Measurements from ENCODE around the gene ELN.

The ELN gene

DNA sequence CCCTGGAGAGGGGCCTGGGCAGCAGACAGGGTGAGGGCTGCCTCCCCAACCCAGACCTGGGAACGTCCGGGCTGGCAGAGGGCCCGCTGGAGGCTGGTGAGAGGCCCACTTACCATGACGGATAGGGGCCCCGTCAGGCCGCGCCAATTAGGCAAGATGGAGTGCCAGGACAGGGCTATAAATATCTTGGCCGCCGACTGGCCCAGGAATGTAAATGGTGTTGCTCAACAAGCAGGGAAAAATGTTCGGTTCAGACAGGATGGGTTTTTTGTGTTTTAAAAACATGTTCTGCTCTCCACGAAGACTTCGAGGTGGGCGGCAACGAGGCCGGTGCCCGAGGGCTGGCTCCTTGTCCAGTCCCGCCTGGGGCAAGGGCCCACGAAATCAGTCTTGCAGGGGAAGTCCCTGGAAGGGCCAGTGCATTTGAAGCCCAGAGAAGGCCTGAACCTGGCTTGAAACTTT is 35.8 kb upstream of the ELN start:
- no peak overlapping the region for H3K4me3 ChIP-seq (ENCODE audit: low read depth, low read length)
- peak; percentile 65 for DNase-seq (ENCODE audit: low read depth, low spot score)
- TF ChIP-seq, protein P1, sequence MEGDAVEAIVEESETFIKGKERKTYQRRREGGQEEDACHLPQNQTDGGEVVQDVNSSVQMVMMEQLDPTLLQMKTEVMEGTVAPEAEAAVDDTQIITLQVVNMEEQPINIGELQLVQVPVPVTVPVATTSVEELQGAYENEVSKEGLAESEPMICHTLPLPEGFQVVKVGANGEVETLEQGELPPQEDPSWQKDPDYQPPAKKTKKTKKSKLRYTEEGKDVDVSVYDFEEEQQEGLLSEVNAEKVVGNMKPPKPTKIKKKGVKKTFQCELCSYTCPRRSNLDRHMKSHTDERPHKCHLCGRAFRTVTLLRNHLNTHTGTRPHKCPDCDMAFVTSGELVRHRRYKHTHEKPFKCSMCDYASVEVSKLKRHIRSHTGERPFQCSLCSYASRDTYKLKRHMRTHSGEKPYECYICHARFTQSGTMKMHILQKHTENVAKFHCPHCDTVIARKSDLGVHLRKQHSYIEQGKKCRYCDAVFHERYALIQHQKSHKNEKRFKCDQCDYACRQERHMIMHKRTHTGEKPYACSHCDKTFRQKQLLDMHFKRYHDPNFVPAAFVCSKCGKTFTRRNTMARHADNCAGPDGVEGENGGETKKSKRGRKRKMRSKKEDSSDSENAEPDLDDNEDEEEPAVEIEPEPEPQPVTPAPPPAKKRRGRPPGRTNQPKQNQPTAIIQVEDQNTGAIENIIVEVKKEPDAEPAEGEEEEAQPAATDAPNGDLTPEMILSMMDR (IDR thresholded peaks at IDR 0.05; ENCODE audit: low read depth, low read length): no peak
- in situ Hi-C loops (cut with HindIII; ENCODE audit: low sequenced_read_pairs): no loop called here

DNA sequence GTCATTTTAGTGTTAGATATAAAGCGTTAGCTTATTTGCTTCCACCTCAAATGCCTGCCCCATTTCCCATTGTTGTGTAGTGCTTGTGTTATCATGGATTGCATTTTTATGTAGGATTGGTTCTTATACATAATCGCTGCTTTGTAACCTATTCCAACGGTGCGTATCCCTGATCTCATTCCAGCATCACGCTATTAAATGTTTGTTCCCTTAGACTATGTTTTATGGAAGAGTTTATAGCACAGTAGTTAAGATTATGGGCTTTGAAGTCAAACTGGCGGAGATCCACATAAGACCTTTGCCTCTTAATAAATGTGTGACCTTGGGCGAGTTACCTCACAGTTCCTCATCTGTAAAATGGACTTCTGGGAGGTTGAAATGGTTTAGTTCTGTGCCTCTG is 34.0 kb upstream of the ELN start:
- TF ChIP-seq, protein P1 (IDR thresholded peaks at IDR 0.05; ENCODE audit: low read depth, low read length): no peak
- no peak overlapping the region for H3K4me3 ChIP-seq (ENCODE audit: low read depth, low read length)
- no peak for DNase-seq (ENCODE audit: low read depth, low spot score)
- in situ Hi-C loops (cut with HindIII; ENCODE audit: low sequenced_read_pairs): no loop called here

DNA sequence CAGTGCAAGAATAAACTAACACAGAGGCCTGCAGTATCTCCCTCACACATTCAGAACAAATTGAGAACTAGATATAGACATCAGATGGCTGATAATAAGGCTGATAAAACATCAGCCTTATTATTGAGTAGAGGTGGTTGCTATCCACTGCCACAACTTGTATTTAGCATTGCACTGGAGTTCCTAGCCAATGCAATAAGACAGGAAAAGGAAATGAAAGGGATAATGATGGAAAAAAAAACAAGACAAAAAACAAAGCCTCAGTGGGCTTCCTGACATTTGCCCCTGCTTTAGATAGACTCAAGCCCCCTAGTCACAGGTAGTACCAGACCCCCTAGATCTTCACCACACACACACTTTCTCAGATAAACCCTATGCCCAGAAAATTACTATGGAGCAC is 33.2 kb upstream of the ELN start:
- TF ChIP-seq, protein P1 (IDR thresholded peaks at IDR 0.05; ENCODE audit: low read depth, low read length): no peak
- in situ Hi-C loops (cut with HindIII; ENCODE audit: low sequenced_read_pairs): no loop called here
- DNase-seq (ENCODE audit: low read depth, low spot score): no peak
- H3K4me3 ChIP-seq (ENCODE audit: low read depth, low read length): no peak overlapping the region

DNA sequence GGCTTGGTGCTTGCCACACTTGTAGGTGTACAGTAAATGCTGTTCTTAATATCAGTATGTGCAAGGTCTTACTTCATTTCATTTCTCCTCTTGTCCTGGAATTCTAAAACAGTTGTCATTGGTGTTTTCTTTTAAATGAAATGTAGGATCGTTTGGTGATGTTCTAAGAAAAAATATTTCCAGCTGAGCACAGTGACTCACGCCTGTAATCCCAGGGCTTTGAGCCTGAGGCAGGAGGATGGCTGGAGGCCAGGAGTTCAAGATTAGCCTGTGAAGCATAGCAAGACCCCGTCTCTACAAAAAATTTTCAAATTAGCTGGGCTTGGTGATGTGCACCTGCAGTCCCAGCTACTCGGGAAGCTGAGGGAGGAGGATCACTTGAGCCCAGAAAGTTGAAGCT is 32.6 kb upstream of the ELN start:
- in situ Hi-C loops (cut with HindIII; ENCODE audit: low sequenced_read_pairs): no loop called here
- H3K4me3 ChIP-seq (ENCODE audit: low read depth, low read length): no peak overlapping the region
- TF ChIP-seq, protein P1 (IDR thresholded peaks at IDR 0.05; ENCODE audit: low read depth, low read length): no peak
- DNase-seq (ENCODE audit: low read depth, low spot score): peak; percentile 83

DNA sequence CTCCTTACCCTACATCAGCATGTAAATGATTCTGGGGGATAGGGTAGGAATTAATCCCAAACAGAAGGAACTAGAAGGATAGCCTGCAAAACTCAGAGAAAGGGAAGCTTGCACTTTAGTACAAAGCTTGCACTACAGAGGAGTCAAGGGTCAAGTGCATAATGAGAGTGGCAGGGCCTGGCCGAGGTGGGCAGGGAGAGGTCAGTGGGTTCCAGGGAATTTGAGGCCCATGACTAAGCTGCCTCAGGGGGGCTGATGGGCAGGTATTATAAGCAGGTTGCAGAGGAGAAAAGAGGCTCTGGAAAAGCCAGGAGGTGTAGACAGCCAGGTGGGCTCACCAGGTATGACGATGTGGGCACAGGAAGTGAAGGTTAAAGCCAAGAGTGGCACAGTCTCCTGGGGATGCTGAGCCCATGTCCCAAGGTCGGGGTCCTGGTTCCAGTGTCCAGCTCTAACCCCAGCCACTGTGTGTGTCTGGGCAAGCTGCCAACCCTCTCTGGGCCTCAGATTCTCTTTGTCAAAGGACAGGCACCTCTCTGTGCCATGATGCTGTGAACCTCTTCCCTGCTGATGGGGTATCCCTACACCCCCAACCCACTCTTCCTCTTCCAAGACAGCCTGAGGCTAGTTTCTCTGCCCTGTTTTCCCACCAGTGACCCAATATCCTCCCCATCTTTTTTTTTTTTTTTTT is 32.0 kb upstream of the ELN start:
- H3K4me3 ChIP-seq (ENCODE audit: low read depth, low read length): no peak overlapping the region
- DNase-seq (ENCODE audit: low read depth, low spot score): no peak
- in situ Hi-C loops (cut with HindIII; ENCODE audit: low sequenced_read_pairs): no loop called here
- TF ChIP-seq, protein P1 (IDR thresholded peaks at IDR 0.05; ENCODE audit: low read depth, low read length): no peak

DNA sequence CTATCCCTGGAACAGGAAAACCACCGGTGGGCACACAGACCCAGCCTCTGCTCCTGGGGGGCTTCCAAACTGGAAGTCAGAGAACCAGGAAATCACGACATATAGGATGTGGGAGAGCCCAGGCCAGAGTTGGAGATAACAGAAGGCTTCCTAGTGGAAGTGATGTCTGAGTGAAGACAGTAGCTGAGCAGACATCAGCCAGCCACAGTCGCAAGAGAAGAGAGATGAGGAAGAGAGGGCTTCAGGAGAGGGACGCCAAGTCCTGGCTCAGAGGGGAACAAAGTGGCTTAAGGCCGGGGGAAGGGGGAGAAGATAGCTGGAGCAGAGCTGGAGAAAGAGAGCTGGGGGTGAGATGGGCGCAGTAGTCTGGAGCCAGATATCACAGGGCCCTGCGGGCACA is 30.9 kb upstream of the ELN start:
- no peak overlapping the region for H3K4me3 ChIP-seq (ENCODE audit: low read depth, low read length)
- TF ChIP-seq, protein P1 (IDR thresholded peaks at IDR 0.05; ENCODE audit: low read depth, low read length): no peak
- in situ Hi-C loops (cut with HindIII; ENCODE audit: low sequenced_read_pairs): no loop called here
- no peak for DNase-seq (ENCODE audit: low read depth, low spot score)

Measured in astrocyte of the spinal cord (primary cell).